ENCODE results near the gene CASZ1. TPM values are rescaled to one million over a fixed set of nuclear protein-coding genes. Genes with fewer than 3 reads are reported as not detected.

CASZ1 gene
- total RNA-seq, 1 experiment from 2014 or later: 11.1 TPM

- no peaks in the 10 kb centered on the region for H3K36me3 Mint-ChIP-seq (ENCODE audit: insufficient read depth, unreplicated experiment)
- H3K27ac Mint-ChIP-seq (ENCODE audit: low read depth, unreplicated experiment): peak overlapping the region; percentile 37
- ChIA-PET POLR2A (interaction anchor here (0.5 to 1.2 kb wide), 3 partner anchors 21 to 282 kb away, joined by 3 to 4 read pairs (median 3); no protein-coding TSS in a partner anchor), CTCF (interaction anchor here (0.6 kb wide), 1 partner anchor 21 kb away, joined by 3 read pairs; no protein-coding TSS in a partner anchor)
- TF ChIP-seq CTCF (IDR thresholded peaks at IDR 0.05; ENCODE audit: unreplicated experiment): no peak
- intact Hi-C loops (cut with micrococcal nuclease): no loop called here
- peaks cover 34% of the 10 kb centered on the region for H3K4me1 Mint-ChIP-seq (ENCODE audit: insufficient read depth, unreplicated experiment)
- peak; percentile 64 for DNase-seq (ENCODE audit: unreplicated experiment)
- no TSS peak for BruUV-seq (replicated peaks)
- H3K4me3 Mint-ChIP-seq (ENCODE audit: unreplicated experiment): no peak overlapping the region
- H3K27me3 Mint-ChIP-seq (ENCODE audit: insufficient read depth, unreplicated experiment): no peaks in the 10 kb centered on the region
- no peaks in the 10 kb centered on the region for H3K9me3 Mint-ChIP-seq (ENCODE audit: unreplicated experiment)
Measured at GRCh38 chr1:10830961-10831668, 34.7 kb upstream of the CASZ1 start.

GRCh38 chr1:10829965-10830515 lies 33.6 kb upstream of the CASZ1 start:
- ChIA-PET CTCF (no interaction called here), POLR2A (interaction anchor here (0.9 kb wide), 2 partner anchors 20 to 374 kb away, joined by 3 read pairs; no protein-coding TSS in a partner anchor)
- no peaks in the 10 kb centered on the region for H3K36me3 Mint-ChIP-seq (ENCODE audit: insufficient read depth, unreplicated experiment)
- H3K4me3 Mint-ChIP-seq (ENCODE audit: unreplicated experiment): no peak overlapping the region
- H3K4me1 Mint-ChIP-seq (ENCODE audit: insufficient read depth, unreplicated experiment): peaks cover 41% of the 10 kb centered on the region
- no peak for TF ChIP-seq CTCF (IDR thresholded peaks at IDR 0.05; ENCODE audit: unreplicated experiment)
- no TSS peak for BruUV-seq (replicated peaks)
- no peak for DNase-seq (ENCODE audit: unreplicated experiment)
- no peaks in the 10 kb centered on the region for H3K9me3 Mint-ChIP-seq (ENCODE audit: unreplicated experiment)
- H3K27me3 Mint-ChIP-seq (ENCODE audit: insufficient read depth, unreplicated experiment): no peaks in the 10 kb centered on the region
- peak overlapping the region; percentile 37 for H3K27ac Mint-ChIP-seq (ENCODE audit: low read depth, unreplicated experiment)
- intact Hi-C loops (cut with micrococcal nuclease): no loop called here

GRCh38 chr1:10829067-10829818 lies 32.8 kb upstream of the CASZ1 start:
- no peaks in the 10 kb centered on the region for H3K36me3 Mint-ChIP-seq (ENCODE audit: insufficient read depth, unreplicated experiment)
- no peak overlapping the region for H3K27ac Mint-ChIP-seq (ENCODE audit: low read depth, unreplicated experiment)
- intact Hi-C loops (cut with micrococcal nuclease): no loop called here
- peaks cover 45% of the 10 kb centered on the region for H3K4me1 Mint-ChIP-seq (ENCODE audit: insufficient read depth, unreplicated experiment)
- no peak for DNase-seq (ENCODE audit: unreplicated experiment)
- ChIA-PET POLR2A (no interaction called here), CTCF (interaction anchor here (0.6 kb wide), 1 partner anchor 457 kb away, joined by 3 read pairs; no protein-coding TSS in a partner anchor)
- TF ChIP-seq CTCF (IDR thresholded peaks at IDR 0.05; ENCODE audit: unreplicated experiment): no peak
- H3K4me3 Mint-ChIP-seq (ENCODE audit: unreplicated experiment): no peak overlapping the region
- H3K27me3 Mint-ChIP-seq (ENCODE audit: insufficient read depth, unreplicated experiment): no peaks in the 10 kb centered on the region
- BruUV-seq (replicated peaks): no TSS peak
- H3K9me3 Mint-ChIP-seq (ENCODE audit: unreplicated experiment): no peaks in the 10 kb centered on the region

All from MCF 10A (cell line).